HepG2 (cell line): ENCODE data around the gene OSTF1. TPM values are rescaled to one million over a fixed set of nuclear protein-coding genes. Genes with fewer than 3 reads are reported as not detected.

Experiments used
- ATAC-seq: fragments of 200-7000 bp; cut with Tn5 transposase; 3 replicates; pipeline ENCODE4 v1.9.1; 2020; ENCODE audit warnings: mild to moderate bottlenecking, moderate library complexity
- BruUV-seq: library from RNA; stranded (reverse); fragments of 400-500 nt; replicated peaks from 2 replicates; lab custom pipeline; 2021; lab: Mats Ljungman, UMichigan
- CTCF ChIA-PET: fragments of 300-600 bp; formaldehyde crosslinking; extraction: SDS; loops from one replicate; lab custom pipeline; 2021; ENCODE audit warnings: low total read pairs, inconsistent platforms, low intra/inter-chr PET ratio; lab: Yijun Ruan, JAX
- POLR2A ChIA-PET: fragments of 350-600 bp; sonication (Branson Sonifier 250); formaldehyde crosslinking; loops from one replicate; lab custom pipeline; 2020; ENCODE audit warnings: antibody characterized with exemption, inconsistent platforms; lab: Yijun Ruan, JAX
- DNase-seq: peaks from one replicate; pipeline ENCODE4 v3.0.0-alpha.2; 2015; ENCODE audit warnings: low spot score
- FAIRE-seq: peaks from 3 replicates; lab custom pipeline; 2011; peaks lifted over from hg19 to GRCh38; lab: Jason Lieb, UNC
- H2AFZ ChIP-seq: one replicate; pipeline ENCODE4 v1.6.1; 2011; ENCODE audit warnings: low read length, inconsistent platforms
- H3K27ac ChIP-seq: fragments of 300-600 bp; 3 replicates; pipeline ENCODE4 v1.8.0; 2011; ENCODE audit warnings: mixed run types, mild to moderate bottlenecking, mixed read lengths, low read length, inconsistent platforms; ENCODE audit not compliant: insufficient read depth; ENCODE audit errors: extremely low read length
- H3K27me3 ChIP-seq, 2 experiments: fragments of 200-600 bp in 1 of 2; 2 replicates in 1 of 2; 3 replicates in 1 of 2; pipeline versions ENCODE4 v1.6.0 to v1.8.0; 2011; ENCODE audit warnings: low read length in 2 of 2, mild to moderate bottlenecking in 2 of 2, moderate library complexity in 2 of 2, inconsistent platforms in 1 of 2; ENCODE audit not compliant: insufficient read depth in 2 of 2, control insufficient read depth in 1 of 2
- H3K36me3 ChIP-seq, 2 experiments: fragments of 200-600 bp in 1 of 2; replicated peaks in 1 of 2; 2 replicates in 1 of 2; 3 replicates in 1 of 2; pipeline versions ENCODE4 v1.5.1 to v1.8.0; 2011; ENCODE audit warnings: low read length in 2 of 2, inconsistent platforms in 1 of 2; ENCODE audit not compliant: insufficient read depth in 2 of 2, control insufficient read depth in 1 of 2
- H3K4me1 ChIP-seq: 2 replicates; pipeline ENCODE4 v1.5.1; 2012; ENCODE audit warnings: low read length, inconsistent platforms; ENCODE audit not compliant: insufficient read depth
- H3K4me2 ChIP-seq: 2 replicates; pipeline ENCODE4 v1.6.0; 2011; ENCODE audit warnings: low read depth, low read length, inconsistent platforms
- H3K4me3 ChIP-seq, 3 experiments: fragments of 200-600 bp in 1 of 3; sonication (generic), shearing (Covaris generic) in 1 of 3; replicated peaks in 1 of 3; 2 replicates each; pipeline ENCODE4 v1.5.1; 2011 to 2016; ENCODE audit warnings: low read length in 3 of 3, inconsistent platforms in 2 of 3, low read depth in 2 of 3, mild to moderate bottlenecking in 2 of 3, control low read depth in 1 of 3, mixed read lengths in 1 of 3; ENCODE audit not compliant: insufficient read depth in 1 of 3
- H3K79me2 ChIP-seq: one replicate; pipeline ENCODE4 v1.6.1; 2011; ENCODE audit warnings: low read length, inconsistent platforms; ENCODE audit not compliant: insufficient read depth
- H3K9ac ChIP-seq: 2 replicates; pipeline ENCODE4 v1.6.0; 2011; ENCODE audit warnings: mild to moderate bottlenecking, low read depth, low read length, inconsistent platforms; ENCODE audit not compliant: insufficient read depth
- H3K9me3 ChIP-seq: 2 replicates; pipeline ENCODE4 v1.5.1; 2012; ENCODE audit warnings: mild to moderate bottlenecking, low read length
- H4K20me1 ChIP-seq: 2 replicates; pipeline ENCODE4 v1.6.0; 2011; ENCODE audit warnings: inconsistent platforms, mild to moderate bottlenecking, low read length, moderate library complexity; ENCODE audit not compliant: insufficient read depth
- KLF16 ChIP-seq, 2 experiments: sonication (generic) in 1 of 2; formaldehyde crosslinking in 1 of 2; IDR thresholded peaks; 2 replicates each; pipeline versions ENCODE4 v1.6.1 to v1.8.0; 2016 to 2023; ENCODE audit warnings: missing genetic modification reagents in 2 of 2, missing compliant biosample characterization in 1 of 2
- RAD21 ChIP-seq: fragments of 450-650 bp; formaldehyde crosslinking; IDR thresholded peaks from 2 replicates; pipeline ENCODE4 v1.5.0; 2020; ENCODE audit warnings: mild to moderate bottlenecking
- ZNF263 ChIP-seq: sonication (generic); formaldehyde crosslinking; IDR thresholded peaks from 2 replicates; pipeline ENCODE4 v1.4.0; 2020; ENCODE audit warnings: missing genetic modification reagents
- ZNF703 ChIP-seq: sonication (generic); formaldehyde crosslinking; IDR thresholded peaks from 2 replicates; pipeline ENCODE4 v1.5.1; 2020; ENCODE audit warnings: missing genetic modification reagents, mild to moderate bottlenecking, moderate library complexity, borderline replicate concordance
- ZNF747 ChIP-seq: sonication (generic); formaldehyde crosslinking; IDR thresholded peaks from 2 replicates; pipeline ENCODE4 v1.8.1; 2023; ENCODE audit warnings: missing genetic modification reagents, mild to moderate bottlenecking, borderline replicate concordance
- ZNF766 ChIP-seq: sonication (generic); formaldehyde crosslinking; IDR thresholded peaks from 2 replicates; pipeline ENCODE4 v1.5.0; 2020; ENCODE audit warnings: missing genetic modification reagents, borderline replicate concordance
- WGBS: methylation state at CpG from one replicate; pipeline ENCODE4 v1.1.6; 2017; ENCODE audit warnings: low lambda C conversion rate; 5-methylcytosine and 5-hydroxymethylcytosine counted together
- in situ Hi-C: cut with HindIII; loops from 2 replicates; pipeline ENCODE4 v1.10.0; 2017; ENCODE audit warnings: low pct_unique_long_range_greater_than_20kb; ENCODE audit not compliant: extremely low pct_ligation_motif_present
- intact Hi-C: fragments of 100-400 bp; cut with micrococcal nuclease; formaldehyde crosslinking; loops from one replicate; pipeline ENCODE4 v1.10.0; 2022; ENCODE audit not compliant: unreplicated experiment
- polyA plus RNA-seq, 8 experiments: library from polyadenylated mRNA; depleted of rRNA in 3 of 8; stranded (reverse) in 7 of 8; unstranded in 1 of 8; fragments of >200 nt; fragmentation: Illumina TruSeq in 4 of 8; extraction: Trizol in 4 of 8; gene quantifications; 2 replicates each; pipeline versions ENCODE4 v1.2.1 to v1.2.3, GENCODE V29; 2011 to 2016; ENCODE audit warnings: low read depth in 4 of 8, missing spikeins in 1 of 8, mixed read lengths in 1 of 8; ENCODE audit not compliant: insufficient read depth in 1 of 8
- total RNA-seq, 5 experiments: library from RNA; depleted of rRNA; stranded (reverse); fragments of >200 nt; fragmentation: Illumina TruSeq; extraction: Trizol; gene quantifications; 2 replicates each; pipeline ENCODE4 v1.2.3, GENCODE V29; 2016; ENCODE audit warnings: low read depth in 1 of 5
- TF ChIP-seq, protein P1 (sequence below): sonication (generic); formaldehyde crosslinking; IDR thresholded peaks from 2 replicates; pipeline ENCODE4 v1.4.0; 2020; ENCODE audit warnings: missing genetic modification reagents, borderline replicate concordance
- TF ChIP-seq, protein P2 (sequence below): sonication (generic); formaldehyde crosslinking; IDR thresholded peaks from 2 replicates; pipeline ENCODE4 v1.5.1; 2020; ENCODE audit warnings: missing genetic modification reagents, mild to moderate bottlenecking, borderline replicate concordance
- TF ChIP-seq, protein P3 (sequence below): sonication (generic); formaldehyde crosslinking; IDR thresholded peaks from 2 replicates; pipeline ENCODE4 v1.4.0; 2020; ENCODE audit warnings: missing genetic modification reagents, mild to moderate bottlenecking, borderline replicate concordance

OSTF1 gene
- total and polyA plus RNA-seq, 2 of the 13 experiments (the other 11 are each of a cell fraction or from before 2014, with no cell fraction given): 16.8 to 39.0 TPM

DNA sequence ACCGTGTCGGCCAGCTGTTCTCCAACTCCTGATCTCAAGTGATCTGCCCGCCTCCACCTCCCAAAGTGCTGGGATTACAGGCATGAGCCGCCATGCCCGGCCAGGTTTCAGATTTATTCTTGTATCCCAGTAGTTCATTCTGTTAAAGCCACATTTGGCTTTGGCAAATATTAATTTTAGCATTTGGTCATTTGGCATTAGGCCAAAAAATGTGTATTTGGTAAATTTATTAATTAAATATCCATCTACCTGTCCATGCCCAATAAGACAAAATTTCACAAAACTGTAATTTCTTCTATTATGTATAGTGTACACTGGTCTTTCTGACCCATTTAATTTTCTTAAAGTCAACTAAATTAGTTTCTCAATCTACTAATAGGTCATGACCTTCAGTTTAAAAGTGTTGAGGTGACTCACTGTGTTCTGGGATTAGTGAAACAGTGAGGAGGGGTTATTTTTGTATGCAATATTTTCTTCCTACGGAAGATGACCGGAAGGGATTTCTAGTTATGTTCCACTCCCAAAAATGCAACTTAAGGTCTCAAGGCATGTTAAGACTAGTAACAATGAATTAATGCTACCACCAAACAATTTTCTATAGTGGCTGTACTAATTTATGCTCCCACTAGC, 21.0 kb downstream of the OSTF1 start:
- ChIA-PET POLR2A (no interaction called here), CTCF (no interaction called here)
- Histone ChIP-seq H3K4me3 (no peak overlapping the region), H3K4me2 (no peak overlapping the region), H3K9ac (no peak overlapping the region), H3K79me2 (peaks cover 2% of the 10 kb centered on the region), H3K4me1 (peaks cover 12% of the 10 kb centered on the region), H3K36me3 (no peaks in the 10 kb centered on the region), H3K9me3 (no peaks in the 10 kb centered on the region), H2AFZ (no peak overlapping the region), H3K27me3 (no peaks in the 10 kb centered on the region), H3K27ac (no peak overlapping the region), H4K20me1 (no peaks in the 10 kb centered on the region)
- ATAC-seq (no peak), DNase-seq (no peak), FAIRE-seq (no peak)
- WGBS: 95% methylated on average over 7 of the region's 7 CpGs
- TF ChIP-seq, protein P1, sequence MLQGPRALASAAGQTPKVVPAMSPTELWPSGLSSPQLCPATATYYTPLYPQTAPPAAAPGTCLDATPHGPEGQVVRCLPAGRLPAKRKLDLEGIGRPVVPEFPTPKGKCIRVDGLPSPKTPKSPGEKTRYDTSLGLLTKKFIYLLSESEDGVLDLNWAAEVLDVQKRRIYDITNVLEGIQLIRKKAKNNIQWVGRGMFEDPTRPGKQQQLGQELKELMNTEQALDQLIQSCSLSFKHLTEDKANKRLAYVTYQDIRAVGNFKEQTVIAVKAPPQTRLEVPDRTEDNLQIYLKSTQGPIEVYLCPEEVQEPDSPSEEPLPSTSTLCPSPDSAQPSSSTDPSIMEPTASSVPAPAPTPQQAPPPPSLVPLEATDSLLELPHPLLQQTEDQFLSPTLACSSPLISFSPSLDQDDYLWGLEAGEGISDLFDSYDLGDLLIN (CRISPR knock-in tag): no peak
- TF ChIP-seq RAD21 (CRISPR knock-in tag) (no peak), ZNF703 (CRISPR knock-in tag) (no peak)
- no TSS peak for BruUV-seq
- intact Hi-C loops (no loop called here), in situ Hi-C loops (no loop called here)

GRCh38 chr9:75111019-75111622, 22.8 kb downstream of the OSTF1 start:
- no peak for FAIRE-seq
- no peaks in the 10 kb centered on the region for H3K4me1 ChIP-seq
- DNase-seq: no peak
- in situ Hi-C loops (no loop called here), intact Hi-C loops (no loop called here)
- no peaks in the 10 kb centered on the region for H3K9me3 ChIP-seq
- 93% methylated on average over 5 of the region's 5 CpGs for WGBS
- no peak for ATAC-seq
- H4K20me1 ChIP-seq: no peaks in the 10 kb centered on the region
- CTCF ChIA-PET: no interaction called here
- no peaks in the 10 kb centered on the region for H3K27me3 ChIP-seq
- H3K27ac ChIP-seq: no peak overlapping the region
- H3K4me3 ChIP-seq: no peak overlapping the region
- no peaks in the 10 kb centered on the region for H3K36me3 ChIP-seq
- peaks cover 2% of the 10 kb centered on the region for H3K79me2 ChIP-seq
- POLR2A ChIA-PET: no interaction called here
- no peak overlapping the region for H3K4me2 ChIP-seq
- BruUV-seq: no TSS peak
- H2AFZ ChIP-seq: no peak overlapping the region
- H3K9ac ChIP-seq: no peak overlapping the region
- TF ChIP-seq ZNF766 (CRISPR knock-in tag): no peak
- TF ChIP-seq, protein P2, sequence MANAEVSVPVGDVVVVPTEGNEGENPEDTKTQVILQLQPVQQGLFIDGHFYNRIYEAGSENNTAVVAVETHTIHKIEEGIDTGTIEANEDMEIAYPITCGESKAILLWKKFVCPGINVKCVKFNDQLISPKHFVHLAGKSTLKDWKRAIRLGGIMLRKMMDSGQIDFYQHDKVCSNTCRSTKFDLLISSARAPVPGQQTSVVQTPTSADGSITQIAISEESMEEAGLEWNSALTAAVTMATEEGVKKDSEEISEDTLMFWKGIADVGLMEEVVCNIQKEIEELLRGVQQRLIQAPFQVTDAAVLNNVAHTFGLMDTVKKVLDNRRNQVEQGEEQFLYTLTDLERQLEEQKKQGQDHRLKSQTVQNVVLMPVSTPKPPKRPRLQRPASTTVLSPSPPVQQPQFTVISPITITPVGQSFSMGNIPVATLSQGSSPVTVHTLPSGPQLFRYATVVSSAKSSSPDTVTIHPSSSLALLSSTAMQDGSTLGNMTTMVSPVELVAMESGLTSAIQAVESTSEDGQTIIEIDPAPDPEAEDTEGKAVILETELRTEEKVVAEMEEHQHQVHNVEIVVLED (CRISPR knock-in tag): no peak
- TF ChIP-seq, protein P3, sequence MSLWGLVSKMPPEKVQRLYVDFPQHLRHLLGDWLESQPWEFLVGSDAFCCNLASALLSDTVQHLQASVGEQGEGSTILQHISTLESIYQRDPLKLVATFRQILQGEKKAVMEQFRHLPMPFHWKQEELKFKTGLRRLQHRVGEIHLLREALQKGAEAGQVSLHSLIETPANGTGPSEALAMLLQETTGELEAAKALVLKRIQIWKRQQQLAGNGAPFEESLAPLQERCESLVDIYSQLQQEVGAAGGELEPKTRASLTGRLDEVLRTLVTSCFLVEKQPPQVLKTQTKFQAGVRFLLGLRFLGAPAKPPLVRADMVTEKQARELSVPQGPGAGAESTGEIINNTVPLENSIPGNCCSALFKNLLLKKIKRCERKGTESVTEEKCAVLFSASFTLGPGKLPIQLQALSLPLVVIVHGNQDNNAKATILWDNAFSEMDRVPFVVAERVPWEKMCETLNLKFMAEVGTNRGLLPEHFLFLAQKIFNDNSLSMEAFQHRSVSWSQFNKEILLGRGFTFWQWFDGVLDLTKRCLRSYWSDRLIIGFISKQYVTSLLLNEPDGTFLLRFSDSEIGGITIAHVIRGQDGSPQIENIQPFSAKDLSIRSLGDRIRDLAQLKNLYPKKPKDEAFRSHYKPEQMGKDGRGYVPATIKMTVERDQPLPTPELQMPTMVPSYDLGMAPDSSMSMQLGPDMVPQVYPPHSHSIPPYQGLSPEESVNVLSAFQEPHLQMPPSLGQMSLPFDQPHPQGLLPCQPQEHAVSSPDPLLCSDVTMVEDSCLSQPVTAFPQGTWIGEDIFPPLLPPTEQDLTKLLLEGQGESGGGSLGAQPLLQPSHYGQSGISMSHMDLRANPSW (CRISPR knock-in tag): no peak
- no peak for TF ChIP-seq ZNF747 (CRISPR knock-in tag)
- TF ChIP-seq KLF16 (CRISPR knock-in tag; IDR thresholded peaks at IDR 0.05): no peak
- no peak for TF ChIP-seq ZNF263 (CRISPR knock-in tag)
